GM12801 (cell line): ENCODE data around the gene PCDHGC3.

Experiments used
- CTCF ChIP-seq: IDR thresholded peaks from one replicate; pipeline ENCODE4 v1.5.1; 2011; ENCODE audit warnings: control low read depth; ENCODE audit not compliant: insufficient read length; ENCODE audit errors: extremely low read depth

Gene PCDHGC3

GRCh38 chr5:141475625-141476131, at the start of gene PCDHGC3:
PCDHGC3 (plus strand) TSS chr5:141475966; CDS start chr5:141476117, 151 bp downstream.
- no peak for TF ChIP-seq CTCF

GRCh38 chr5:141427783-141428426, 47.9 kb upstream of the PCDHGC3 start:
- TF ChIP-seq CTCF: no peak

GRCh38 chr5:141430332-141431113, 45.2 kb upstream of the PCDHGC3 start, which contains the start of gene PCDHGA12:
PCDHGA12 (plus strand) TSS chr5:141430507; CDS start chr5:141430760, 253 bp downstream.
- no peak for TF ChIP-seq CTCF

- no peak for TF ChIP-seq CTCF
Observed at GRCh38 chr5:141431286-141431685, 44.5 kb upstream of the PCDHGC3 start.

GRCh38 chr5:141434006-141434405, 41.8 kb upstream of the PCDHGC3 start:
- TF ChIP-seq CTCF: no peak

GRCh38 chr5:141437221-141437620, 38.5 kb upstream of the PCDHGC3 start:
- TF ChIP-seq CTCF: no peak

GRCh38 chr5:141439411-141440141, 36.2 kb upstream of the PCDHGC3 start:
- no peak for TF ChIP-seq CTCF
